GM12878 (cell line): ENCODE results near the gene ENOPH1. TPM values are rescaled to one million over a fixed set of nuclear protein-coding genes. Genes with fewer than 3 reads are reported as not detected.

Experiments
- ATAC-seq: fragments of 200-7000 bp; cut with Tn5 transposase; 3 replicates; pipeline ENCODE4 v1.9.1; 2020; ENCODE audit warnings: mild to moderate bottlenecking, moderate library complexity
- BruUV-seq: library from RNA; stranded (reverse); fragments of 400-500 nt; replicated peaks from 2 replicates; lab custom pipeline; 2021; lab: Mats Ljungman, UMichigan
- CTCF ChIA-PET: fragments of 300-600 bp; sonication (Branson Sonifier 250); formaldehyde crosslinking; extraction: SDS; loops from one replicate; lab custom pipeline; 2021; ENCODE audit warnings: inconsistent platforms; lab: Yijun Ruan, JAX
- POLR2A ChIA-PET: fragments of 350-600 bp; formaldehyde crosslinking; extraction: SDS; loops from one replicate; lab custom pipeline; 2021; ENCODE audit warnings: inconsistent platforms; lab: Charles Lee
- RAD21 ChIA-PET: fragments of 300-600 bp; sonication (Branson Sonifier 250); formaldehyde crosslinking; loops from one replicate; lab custom pipeline; 2023; ENCODE audit warnings: antibody characterized with exemption; ENCODE audit not compliant: unreplicated experiment; lab: Charles Lee
- SMC1A ChIA-PET: fragments of 300-600 bp; sonication (Branson Sonifier 250); formaldehyde crosslinking; loops from one replicate; lab custom pipeline; 2023; ENCODE audit not compliant: unreplicated experiment, uncharacterized antibody; lab: Charles Lee
- DNase-seq: peaks from one replicate; pipeline ENCODE4 v3.0.0-alpha.2; 2011; ENCODE audit warnings: low read depth, low spot score
- FAIRE-seq: peaks from 3 replicates; lab custom pipeline; 2011; peaks lifted over from hg19 to GRCh38; lab: Jason Lieb, UNC
- H2AFZ ChIP-seq: 2 replicates; pipeline ENCODE4 v1.6.0; 2011; ENCODE audit warnings: low read depth, low read length, control low read depth; ENCODE audit not compliant: control insufficient read depth
- H3K27ac ChIP-seq: 2 replicates; pipeline ENCODE4 v1.5.1; 2011; ENCODE audit warnings: control low read depth; ENCODE audit not compliant: control insufficient read depth, insufficient read depth
- H3K27me3 ChIP-seq, 2 experiments: replicated peaks in 1 of 2; 2 replicates each; pipeline versions ENCODE4 v1.6.0 to v1.6.1; 2011; ENCODE audit warnings: low read length in 1 of 2; ENCODE audit not compliant: control insufficient read depth in 2 of 2, insufficient read depth in 2 of 2
- H3K36me3 ChIP-seq, 2 experiments: 2 replicates each; pipeline ENCODE4 v1.5.1; 2011; ENCODE audit warnings: low read length in 1 of 2; ENCODE audit not compliant: control insufficient read depth in 2 of 2, insufficient read depth in 2 of 2
- H3K4me1 ChIP-seq: 2 replicates; pipeline ENCODE4 v1.6.1; 2011; ENCODE audit warnings: mild to moderate bottlenecking, low read length, moderate library complexity, mixed read lengths; ENCODE audit not compliant: control insufficient read depth, insufficient read depth
- H3K4me2 ChIP-seq: 2 replicates; pipeline ENCODE4 v1.6.0; 2011; ENCODE audit warnings: control low read depth; ENCODE audit not compliant: control insufficient read depth, insufficient read depth
- H3K4me3 ChIP-seq: fragments of 200-600 bp; sonication (generic); 2 replicates; pipeline ENCODE4 v1.5.1; 2016
- H3K79me2 ChIP-seq: 2 replicates; pipeline ENCODE4 v1.6.0; 2011; ENCODE audit warnings: low read length; ENCODE audit not compliant: control insufficient read depth, insufficient read depth
- H3K9ac ChIP-seq: 2 replicates; pipeline ENCODE4 v1.8.0; 2011; ENCODE audit warnings: low read length, control low read depth, mixed read lengths; ENCODE audit not compliant: control insufficient read depth, insufficient read depth
- H3K9me3 ChIP-seq: replicated peaks from 3 replicates; pipeline ENCODE4 v1.5.1; 2011; ENCODE audit warnings: mild to moderate bottlenecking, low read length; ENCODE audit not compliant: control insufficient read depth, insufficient read depth
- H4K20me1 ChIP-seq: 2 replicates; pipeline ENCODE4 v1.6.0; 2011; ENCODE audit not compliant: control insufficient read depth, insufficient read depth
- FOS ChIP-seq: IDR thresholded peaks from 3 replicates; pipeline ENCODE4 v1.6.1; 2011; ENCODE audit warnings: borderline replicate concordance; ENCODE audit not compliant: insufficient read length; ENCODE audit errors: extremely low read depth
- GABPA ChIP-seq: IDR thresholded peaks from 2 replicates; pipeline ENCODE4 v1.6.1; 2014; ENCODE audit warnings: antibody characterized with exemption, low read depth, mild to moderate bottlenecking, inconsistent platforms
- NFYB ChIP-seq: IDR thresholded peaks from 2 replicates; pipeline ENCODE4 v1.6.1; 2011; ENCODE audit warnings: low read depth, mild to moderate bottlenecking, low read length, improper control_type of control experiment, moderate library complexity; ENCODE audit not compliant: insufficient read depth
- SMC3 ChIP-seq: IDR thresholded peaks from 2 replicates; pipeline ENCODE4 v1.6.1; 2011; ENCODE audit warnings: low read length, improper control_type of control experiment, borderline replicate concordance
- ZSCAN29 ChIP-seq: fragments of 450-650 bp; IDR thresholded peaks from 2 replicates; pipeline ENCODE4 v1.6.1; 2017; ENCODE audit warnings: mild to moderate bottlenecking, moderate library complexity
- WGBS: methylation state at CpG from one replicate; pipeline ENCODE4 v1.1.6; 2016; ENCODE audit warnings: low lambda C conversion rate; ENCODE audit not compliant: insufficient replicate concordance, insufficient coverage; ENCODE audit errors: missing lambda C conversion rate; 5-methylcytosine and 5-hydroxymethylcytosine counted together
- in situ Hi-C: fragments of 300-500 bp; cut with MboI; formaldehyde crosslinking; loops from 9 replicates; pipeline ENCODE4 v1.14.3; 2018; ENCODE audit warnings: mixed read lengths
- intact Hi-C: fragments of 100-400 bp; cut with micrococcal nuclease; formaldehyde crosslinking; loops from one replicate; pipeline ENCODE4 v1.14.2; 2022; ENCODE audit not compliant: unreplicated experiment
- polyA plus RNA-seq, 11 experiments: library from polyadenylated mRNA; depleted of rRNA in 4 of 11; unstranded in 6 of 11; stranded (reverse) in 5 of 11; fragments of >200 nt; fragmentation: Nextera tagmentation in 4 of 11; fragmentation: Illumina TruSeq in 1 of 11; extraction: Ambion mirVana in 4 of 11; extraction: Trizol in 1 of 11; gene quantifications; 1 replicate in 1 of 11; 2 replicates in 10 of 11; pipeline versions ENCODE4 v1.2.1 to v1.2.3, GENCODE V29; 2011 to 2016; ENCODE audit warnings: inconsistent platforms in 2 of 11, missing spikeins in 2 of 11, low read depth in 1 of 11
- total RNA-seq, 4 experiments: library from RNA; depleted of rRNA in 3 of 4; stranded (reverse); fragments of >200 nt in 3 of 4; fragmentation: Illumina TruSeq in 1 of 4; extraction: Trizol in 1 of 4; gene quantifications; 2 replicates each; pipeline versions ENCODE4 v1.2.1 to v1.2.3, GENCODE V29; 2013 to 2021
- TF ChIP-seq, protein P1 (sequence below): IDR thresholded peaks from 2 replicates; pipeline ENCODE4 v1.6.1; 2012; ENCODE audit warnings: low read depth, low read length, improper control_type of control experiment
- TF ChIP-seq, protein P2 (sequence below): fragments of 450-650 bp; formaldehyde crosslinking; IDR thresholded peaks from 2 replicates; pipeline ENCODE4 v1.5.0; 2022; ENCODE audit warnings: mild to moderate bottlenecking, missing genetic modification characterization

Gene ENOPH1
- total and polyA plus RNA-seq, 10 of the 15 experiments (the other 5 are each of a cell fraction or from before 2014, with no cell fraction given), result 24.4 to 83.6 (median 46.7) TPM

DNA sequence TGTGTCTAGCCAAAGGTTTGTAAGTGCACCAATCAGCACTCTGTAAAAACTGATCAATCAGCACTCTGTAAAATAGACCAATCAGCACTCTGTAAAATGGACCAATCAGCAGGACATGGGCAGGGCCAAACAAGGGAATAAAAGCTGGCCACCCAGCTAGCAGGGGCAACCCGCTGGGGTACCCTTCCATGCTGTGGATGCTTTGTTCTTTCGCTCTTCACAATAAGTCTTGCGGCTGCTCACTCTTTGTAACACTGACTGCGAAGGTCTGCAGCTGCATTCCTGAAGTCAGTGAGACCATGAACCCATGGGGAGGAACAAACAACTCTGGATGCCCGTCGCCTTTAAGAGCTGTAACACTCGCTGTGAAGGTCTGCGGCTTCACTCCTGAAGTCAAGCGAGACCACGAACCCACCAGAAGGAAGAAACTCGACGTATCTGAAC, 14.4 kb upstream of the ENOPH1 start:
- H3K36me3 ChIP-seq, result no peaks in the 10 kb centered on the region
- no peak overlapping the region for H3K27ac ChIP-seq
- no peak overlapping the region for H3K9ac ChIP-seq
- in situ Hi-C loops, result no loop called here
- no peaks in the 10 kb centered on the region for H3K79me2 ChIP-seq
- 21% methylated on average over 12 of the region's 12 CpGs for WGBS
- ChIA-PET SMC1A (interaction anchor here (0.9 to 1.5 kb wide), 2 partner anchors 8 to 21 kb away, joined by 3 to 5 read pairs; no protein-coding TSS in a partner anchor), RAD21 (no interaction called here), POLR2A (interaction anchor here (0.6 kb wide), 1 partner anchor 401 kb away, joined by 3 read pairs; no protein-coding TSS in a partner anchor), CTCF (no interaction called here)
- intact Hi-C loops, result loop anchor here (2.0 kb wide), 1 partner anchor 27 kb away; no protein-coding TSS in a partner anchor
- no peaks in the 10 kb centered on the region for H3K9me3 ChIP-seq
- H2AFZ ChIP-seq, result no peak overlapping the region; the same call in 1 of the 2 replicates
- BruUV-seq, result no TSS peak
- H3K4me1 ChIP-seq, result no peaks in the 10 kb centered on the region
- no peaks in the 10 kb centered on the region for H3K27me3 ChIP-seq
- no peak overlapping the region for H3K4me2 ChIP-seq
- FAIRE-seq (no peak), DNase-seq (no peak), ATAC-seq (no peak)
- TF ChIP-seq ZSCAN29 (no peak), NFYB (peak; percentile 67), FOS (no peak), GABPA (no peak), SMC3 (no peak)
- TF ChIP-seq, protein P1, sequence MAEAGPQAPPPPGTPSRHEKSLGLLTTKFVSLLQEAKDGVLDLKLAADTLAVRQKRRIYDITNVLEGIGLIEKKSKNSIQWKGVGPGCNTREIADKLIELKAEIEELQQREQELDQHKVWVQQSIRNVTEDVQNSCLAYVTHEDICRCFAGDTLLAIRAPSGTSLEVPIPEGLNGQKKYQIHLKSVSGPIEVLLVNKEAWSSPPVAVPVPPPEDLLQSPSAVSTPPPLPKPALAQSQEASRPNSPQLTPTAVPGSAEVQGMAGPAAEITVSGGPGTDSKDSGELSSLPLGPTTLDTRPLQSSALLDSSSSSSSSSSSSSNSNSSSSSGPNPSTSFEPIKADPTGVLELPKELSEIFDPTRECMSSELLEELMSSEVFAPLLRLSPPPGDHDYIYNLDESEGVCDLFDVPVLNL, result no peak
- TF ChIP-seq, protein P2, sequence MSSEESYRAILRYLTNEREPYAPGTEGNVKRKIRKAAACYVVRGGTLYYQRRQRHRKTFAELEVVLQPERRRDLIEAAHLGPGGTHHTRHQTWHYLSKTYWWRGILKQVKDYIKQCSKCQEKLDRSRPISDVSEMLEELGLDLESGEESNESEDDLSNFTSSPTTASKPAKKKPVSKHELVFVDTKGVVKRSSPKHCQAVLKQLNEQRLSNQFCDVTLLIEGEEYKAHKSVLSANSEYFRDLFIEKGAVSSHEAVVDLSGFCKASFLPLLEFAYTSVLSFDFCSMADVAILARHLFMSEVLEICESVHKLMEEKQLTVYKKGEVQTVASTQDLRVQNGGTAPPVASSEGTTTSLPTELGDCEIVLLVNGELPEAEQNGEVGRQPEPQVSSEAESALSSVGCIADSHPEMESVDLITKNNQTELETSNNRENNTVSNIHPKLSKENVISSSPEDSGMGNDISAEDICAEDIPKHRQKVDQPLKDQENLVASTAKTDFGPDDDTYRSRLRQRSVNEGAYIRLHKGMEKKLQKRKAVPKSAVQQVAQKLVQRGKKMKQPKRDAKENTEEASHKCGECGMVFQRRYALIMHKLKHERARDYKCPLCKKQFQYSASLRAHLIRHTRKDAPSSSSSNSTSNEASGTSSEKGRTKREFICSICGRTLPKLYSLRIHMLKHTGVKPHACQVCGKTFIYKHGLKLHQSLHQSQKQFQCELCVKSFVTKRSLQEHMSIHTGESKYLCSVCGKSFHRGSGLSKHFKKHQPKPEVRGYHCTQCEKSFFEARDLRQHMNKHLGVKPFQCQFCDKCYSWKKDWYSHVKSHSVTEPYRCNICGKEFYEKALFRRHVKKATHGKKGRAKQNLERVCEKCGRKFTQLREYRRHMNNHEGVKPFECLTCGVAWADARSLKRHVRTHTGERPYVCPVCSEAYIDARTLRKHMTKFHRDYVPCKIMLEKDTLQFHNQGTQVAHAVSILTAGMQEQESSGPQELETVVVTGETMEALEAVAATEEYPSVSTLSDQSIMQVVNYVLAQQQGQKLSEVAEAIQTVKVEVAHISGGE (CRISPR knock-in tag), result no peak
- H3K4me3 ChIP-seq, result no peak overlapping the region
- no peaks in the 10 kb centered on the region for H4K20me1 ChIP-seq
